Gastrocnemius medialis (tissue), 4 donors: ENCODE measurements around the gene CDK14.

Experiments
- POLR2A ChIP-seq, 2 donors: fragments of 450-650 bp; IDR thresholded peaks; one replicate each; pipeline ENCODE4 v1.6.1; 2017; ENCODE audit warnings: antibody characterized with exemption in 2 of 2, mild to moderate bottlenecking in 2 of 2, moderate library complexity in 2 of 2
- TF ChIP-seq, protein P1 (sequence below), 5 experiments: fragments of 450-650 bp in 3 of 5; fragments of 200-600 bp in 2 of 5; sonication (generic) in 2 of 5; IDR thresholded peaks in 4 of 5; conservative IDR thresholded peaks in 1 of 5; 1 replicate in 4 of 5; 2 replicates in 1 of 5; pipeline ENCODE4 v1.5.1; 2016 to 2019; ENCODE audit warnings: antibody characterized with exemption in 5 of 5, mild to moderate bottlenecking in 3 of 5, moderate library complexity in 3 of 5

DNA sequence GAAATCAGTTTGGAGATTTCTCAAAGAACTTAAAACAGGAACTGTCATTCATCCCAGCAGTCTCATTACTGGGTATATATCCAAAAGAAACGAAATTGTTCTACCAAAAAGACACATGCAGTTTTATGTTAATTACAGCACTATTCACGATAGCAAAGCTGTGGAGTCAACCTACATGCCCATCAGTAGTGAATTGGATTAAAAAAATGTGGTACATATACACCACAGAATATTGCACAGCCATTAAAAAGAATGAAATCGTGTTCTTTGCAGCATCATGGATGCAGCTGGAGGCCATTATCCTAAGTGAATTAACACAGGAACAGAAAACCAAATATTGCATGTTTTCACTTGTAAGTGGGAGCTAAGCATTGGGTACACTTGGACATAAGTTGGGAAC is 158.9 kb downstream of the CDK14 start:
- TF ChIP-seq, protein P1, sequence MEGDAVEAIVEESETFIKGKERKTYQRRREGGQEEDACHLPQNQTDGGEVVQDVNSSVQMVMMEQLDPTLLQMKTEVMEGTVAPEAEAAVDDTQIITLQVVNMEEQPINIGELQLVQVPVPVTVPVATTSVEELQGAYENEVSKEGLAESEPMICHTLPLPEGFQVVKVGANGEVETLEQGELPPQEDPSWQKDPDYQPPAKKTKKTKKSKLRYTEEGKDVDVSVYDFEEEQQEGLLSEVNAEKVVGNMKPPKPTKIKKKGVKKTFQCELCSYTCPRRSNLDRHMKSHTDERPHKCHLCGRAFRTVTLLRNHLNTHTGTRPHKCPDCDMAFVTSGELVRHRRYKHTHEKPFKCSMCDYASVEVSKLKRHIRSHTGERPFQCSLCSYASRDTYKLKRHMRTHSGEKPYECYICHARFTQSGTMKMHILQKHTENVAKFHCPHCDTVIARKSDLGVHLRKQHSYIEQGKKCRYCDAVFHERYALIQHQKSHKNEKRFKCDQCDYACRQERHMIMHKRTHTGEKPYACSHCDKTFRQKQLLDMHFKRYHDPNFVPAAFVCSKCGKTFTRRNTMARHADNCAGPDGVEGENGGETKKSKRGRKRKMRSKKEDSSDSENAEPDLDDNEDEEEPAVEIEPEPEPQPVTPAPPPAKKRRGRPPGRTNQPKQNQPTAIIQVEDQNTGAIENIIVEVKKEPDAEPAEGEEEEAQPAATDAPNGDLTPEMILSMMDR (IDR thresholded peaks at IDR 0.05 in 4 of 5, conservative IDR thresholded peaks at IDR 0.05 in 1 of 5): no peak
- no peak for TF ChIP-seq POLR2A (IDR thresholded peaks at IDR 0.05)
